Measurements from ENCODE around the gene PLCXD1. TPM values are rescaled to one million over a fixed set of nuclear protein-coding genes. Genes with fewer than 3 reads are reported as not detected.

Gene PLCXD1
- total and polyA plus RNA-seq, 7 experiments from 2014 or later, result 3.2 to 51.1 (median 30.7) TPM

- Histone ChIP-seq H3K9me3 (ENCODE audit: control insufficient read depth in 2 of 3, low read length in 3 of 3) (no peaks in the 10 kb centered on the region), H3K36me3 (ENCODE audit: control insufficient read depth in 2 of 3, insufficient read depth in 3 of 3, low read length in 3 of 3) (peaks cover 0 to 44% (median 3%) of the 10 kb centered on the region in 3 experiments), H3K27ac (ENCODE audit: low read depth, low read length) (peak overlapping the region; percentile 95), H3K27me3 (ENCODE audit: control insufficient read depth in 2 of 2, insufficient read depth in 2 of 2, low read length in 2 of 2) (no peaks in the 10 kb centered on the region), H3K4me3 (ENCODE audit: low read length) (peak overlapping the region; percentile 26), H3K4me1 (ENCODE audit: control insufficient read depth in 2 of 2, insufficient read depth in 2 of 2, low read length in 2 of 2) (peaks cover 13 to 15% of the 10 kb centered on the region in 2 donors)
- ATAC-seq, result no peak
- ChIA-PET POLR2A (no interaction called here), CTCF (no interaction called here)
- H3K36me3 Mint-ChIP-seq, result peaks cover 5 to 9% (median 6%) of the 10 kb centered on the region in 5 donors
- H3K9me3 Mint-ChIP-seq, result peaks cover 0 to 6% (median 0%) of the 10 kb centered on the region in 11 donors
- H3K4me1 Mint-ChIP-seq, result peaks cover 4 to 22% (median 15%) of the 10 kb centered on the region in 7 donors
- H3K27ac Mint-ChIP-seq, result peak overlapping the region; percentile 93 to 100 (median 98)
- H3K27me3 Mint-ChIP-seq, result peaks cover 0 to 3% (median 0%) of the 10 kb centered on the region in 5 donors
- DNase-seq, result no peak
- peak overlapping the region in 9 of 10 donors; percentile 85 to 98 (median 92) for H3K4me3 Mint-ChIP-seq
- intact Hi-C loops (cut with micrococcal nuclease), result loop anchor here (1.0 to 5.0 kb wide), 11 partner anchors 34 to 1344 kb away; partner anchors contain the start of genes SLC25A6 (in 2 of the 2) and AKAP17A (in 1 of the 2)
These were observed 36.4 kb downstream of the PLCXD1 start for GRCh38 chrX:317424-318067.

- H3K27ac Mint-ChIP-seq, result peak overlapping the region; percentile 93 to 100 (median 98)
- intact Hi-C loops (cut with micrococcal nuclease), result loop anchor here (1.0 to 5.0 kb wide), 11 partner anchors 35 to 1343 kb away; partner anchors contain the start of genes SLC25A6 (in 2 of the 2) and AKAP17A (in 1 of the 2)
- Histone ChIP-seq H3K36me3 (ENCODE audit: control insufficient read depth in 2 of 3, insufficient read depth in 3 of 3, low read length in 3 of 3) (peaks cover 0 to 38% (median 3%) of the 10 kb centered on the region in 3 experiments), H3K27ac (ENCODE audit: low read depth, low read length) (peak overlapping the region; percentile 95), H3K4me3 (ENCODE audit: low read length) (peak overlapping the region; percentile 64), H3K4me1 (ENCODE audit: control insufficient read depth in 2 of 2, insufficient read depth in 2 of 2, low read length in 2 of 2) (peaks cover 13 to 15% of the 10 kb centered on the region in 2 donors), H3K27me3 (ENCODE audit: control insufficient read depth in 2 of 2, insufficient read depth in 2 of 2, low read length in 2 of 2) (no peaks in the 10 kb centered on the region), H3K9me3 (ENCODE audit: control insufficient read depth in 2 of 3, low read length in 3 of 3) (no peaks in the 10 kb centered on the region)
- DNase-seq (peak; percentile 87 to 100 (median 97)), ATAC-seq (peak; percentile 81)
- H3K4me1 Mint-ChIP-seq, result peaks cover 6 to 28% (median 20%) of the 10 kb centered on the region in 7 donors
- peaks cover 0 to 3% (median 0%) of the 10 kb centered on the region in 5 donors for H3K27me3 Mint-ChIP-seq
- peaks cover 0 to 6% (median 0%) of the 10 kb centered on the region in 11 donors for H3K9me3 Mint-ChIP-seq
- peak overlapping the region in 9 of 10 donors; percentile 85 to 98 (median 92) for H3K4me3 Mint-ChIP-seq
- ChIA-PET CTCF (no interaction called here), POLR2A (no interaction called here)
- H3K36me3 Mint-ChIP-seq, result peaks cover 5 to 9% (median 5%) of the 10 kb centered on the region in 5 donors
These were observed 37.0 kb downstream of the PLCXD1 start for GRCh38 chrX:318068-318738.

DNA sequence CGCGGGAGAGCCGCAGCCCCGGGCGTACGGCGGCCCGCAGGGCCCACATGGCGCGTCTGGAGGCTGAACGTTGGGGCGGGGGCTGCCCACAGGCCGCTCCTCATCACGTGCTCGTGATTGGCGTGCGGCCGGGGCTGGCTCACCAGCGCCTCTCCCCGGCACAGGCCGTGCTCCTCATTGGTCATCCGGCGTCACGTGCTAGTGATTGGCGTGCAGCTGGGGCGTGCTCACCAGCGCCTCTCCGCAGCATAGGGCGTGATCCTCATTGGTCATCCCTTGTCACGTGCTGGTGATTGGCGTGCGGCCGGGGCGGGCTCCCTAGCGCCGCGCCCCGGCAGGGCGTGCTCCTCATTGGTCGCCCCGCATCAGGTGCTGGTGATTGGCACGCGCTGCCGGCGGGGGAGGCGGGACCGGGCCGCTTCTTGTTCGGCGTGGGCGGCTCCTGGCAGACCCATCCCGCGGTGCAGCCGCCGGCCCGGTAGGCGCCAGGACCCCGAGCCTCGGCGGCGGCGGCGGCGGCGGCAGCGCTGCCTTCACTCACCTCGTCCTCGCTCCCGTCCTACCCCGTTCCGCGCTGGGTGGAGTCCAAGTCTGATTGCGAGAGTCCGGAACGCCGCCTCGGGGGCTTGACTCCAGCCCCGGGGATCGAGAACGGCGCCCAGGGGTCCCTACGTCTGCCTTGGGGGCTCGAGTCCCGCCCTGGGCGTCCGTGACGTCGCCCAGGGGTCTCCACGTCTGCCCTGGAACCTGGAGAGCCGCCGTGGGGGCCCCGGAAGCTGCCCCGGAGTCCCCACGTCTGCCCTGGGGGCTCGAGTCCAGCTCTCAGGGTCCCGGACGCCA, 37.8 kb downstream of the PLCXD1 start, which contains the start of gene GTPBP6:
TSS of gene GTPBP6 (minus strand) at position 58 of the 840 bp plus-strand sequence. CDS start at position 49, 9 bp downstream.
- ATAC-seq, result peak; percentile 80
- CTCF ChIA-PET, result no interaction called here
- Mint-ChIP-seq H3K27me3 (peaks cover 0 to 3% (median 0%) of the 10 kb centered on the region in 5 donors), H3K36me3 (peaks cover 0 to 4% (median 0%) of the 10 kb centered on the region in 5 donors), H3K4me3 (peak within 1 kb of the TSS in 9 of 10 donors; percentile 85 to 98 (median 92)), H3K4me1 (peaks cover 8 to 34% (median 25%) of the 10 kb centered on the region in 7 donors), H3K9me3 (peaks cover 0 to 10% (median 0%) of the 10 kb centered on the region in 11 donors), H3K27ac (peak within 1 kb of the TSS; percentile 93 to 100 (median 98))
- POLR2A ChIA-PET, result no interaction called here
- H3K9me3 ChIP-seq (ENCODE audit: control insufficient read depth in 2 of 3, low read length in 3 of 3), result no peaks in the 10 kb centered on the region
- no peaks in the 10 kb centered on the region for H3K27me3 ChIP-seq (ENCODE audit: control insufficient read depth in 2 of 2, insufficient read depth in 2 of 2, low read length in 2 of 2)
- H3K4me3 ChIP-seq (ENCODE audit: low read length), result peak within 1 kb of the TSS; percentile 70
- intact Hi-C loops (cut with micrococcal nuclease), result loop anchor here (1.0 to 5.0 kb wide), 11 partner anchors 36 to 1342 kb away; partner anchors contain the start of genes SLC25A6 (in 2 of the 2) and AKAP17A (in 1 of the 2)
- peaks cover 15 to 16% of the 10 kb centered on the region in 2 donors for H3K4me1 ChIP-seq (ENCODE audit: control insufficient read depth in 2 of 2, insufficient read depth in 2 of 2, low read length in 2 of 2)
- peak within 1 kb of the TSS; percentile 95 for H3K27ac ChIP-seq (ENCODE audit: low read depth, low read length)
- peak; percentile 93 to 100 (median 99) for DNase-seq
- peaks cover 0 to 30% (median 3%) of the 10 kb centered on the region in 3 experiments for H3K36me3 ChIP-seq (ENCODE audit: control insufficient read depth in 2 of 3, insufficient read depth in 3 of 3, low read length in 3 of 3)

- intact Hi-C loops (cut with micrococcal nuclease), result loop anchor here (2.0 to 5.0 kb wide), 5 partner anchors 37 to 1273 kb away; partner anchors contain the start of genes AKAP17A (in 1 of the 2) and SLC25A6 (in 1 of the 2)
- peaks cover 15 to 19% of the 10 kb centered on the region in 2 donors for H3K4me1 ChIP-seq (ENCODE audit: control insufficient read depth in 2 of 2, insufficient read depth in 2 of 2, low read length in 2 of 2)
- H3K9me3 ChIP-seq (ENCODE audit: control insufficient read depth in 2 of 3, low read length in 3 of 3), result no peaks in the 10 kb centered on the region
- H3K36me3 ChIP-seq (ENCODE audit: control insufficient read depth in 2 of 3, insufficient read depth in 3 of 3, low read length in 3 of 3), result peaks cover 0 to 26% (median 3%) of the 10 kb centered on the region in 3 experiments
- H3K36me3 Mint-ChIP-seq, result peaks cover 0 to 4% (median 0%) of the 10 kb centered on the region in 5 donors
- peaks cover 8 to 34% (median 25%) of the 10 kb centered on the region in 7 donors for H3K4me1 Mint-ChIP-seq
- ChIA-PET POLR2A (no interaction called here), CTCF (no interaction called here)
- H3K4me3 ChIP-seq (ENCODE audit: low read length), result peak overlapping the region; percentile 70
- ATAC-seq, result no peak
- H3K27ac ChIP-seq (ENCODE audit: low read depth, low read length), result peak overlapping the region; percentile 86
- peaks cover 0 to 3% (median 0%) of the 10 kb centered on the region in 5 donors for H3K27me3 Mint-ChIP-seq
- peak in 3 of 9 donors; percentile 13 to 34 (median 30) for DNase-seq
- no peaks in the 10 kb centered on the region for H3K27me3 ChIP-seq (ENCODE audit: control insufficient read depth in 2 of 2, insufficient read depth in 2 of 2, low read length in 2 of 2)
- peak overlapping the region; percentile 76 to 95 (median 84) for H3K4me3 Mint-ChIP-seq
- peak overlapping the region in 8 of 9 donors; percentile 52 to 96 (median 80) for H3K27ac Mint-ChIP-seq
- peaks cover 0 to 10% (median 0%) of the 10 kb centered on the region in 11 donors for H3K9me3 Mint-ChIP-seq
These were observed 38.5 kb downstream of the PLCXD1 start for GRCh38 chrX:319579-320125.

GRCh38 chrX:320126-320783, 39.1 kb downstream of the PLCXD1 start:
- Mint-ChIP-seq H3K36me3 (peaks cover 0 to 4% (median 0%) of the 10 kb centered on the region in 5 donors), H3K4me1 (peaks cover 8 to 39% (median 27%) of the 10 kb centered on the region in 7 donors), H3K27ac (peak overlapping the region; percentile 52 to 84 (median 81)), H3K4me3 (peak overlapping the region; percentile 76 to 92 (median 84)), H3K9me3 (peaks cover 0 to 10% (median 0%) of the 10 kb centered on the region in 11 donors), H3K27me3 (peaks cover 0 to 3% (median 0%) of the 10 kb centered on the region in 5 donors)
- H3K36me3 ChIP-seq (ENCODE audit: control insufficient read depth in 2 of 3, insufficient read depth in 3 of 3, low read length in 3 of 3), result peaks cover 0 to 20% (median under 1%) of the 10 kb centered on the region in 3 experiments
- intact Hi-C loops (cut with micrococcal nuclease), result no loop called here
- ATAC-seq (no peak), DNase-seq (peak in 5 of 9 donors; percentile 17 to 34 (median 32))
- POLR2A ChIA-PET, result no interaction called here
- H3K27ac ChIP-seq (ENCODE audit: low read depth, low read length), result peak overlapping the region; percentile 86
- peak overlapping the region; percentile 70 for H3K4me3 ChIP-seq (ENCODE audit: low read length)
- no peaks in the 10 kb centered on the region for H3K27me3 ChIP-seq (ENCODE audit: control insufficient read depth in 2 of 2, insufficient read depth in 2 of 2, low read length in 2 of 2)
- no peaks in the 10 kb centered on the region for H3K9me3 ChIP-seq (ENCODE audit: control insufficient read depth in 2 of 3, low read length in 3 of 3)
- peaks cover 15 to 25% of the 10 kb centered on the region in 2 donors for H3K4me1 ChIP-seq (ENCODE audit: control insufficient read depth in 2 of 2, insufficient read depth in 2 of 2, low read length in 2 of 2)
- CTCF ChIA-PET, result no interaction called here

All from naive thymus-derived CD4-positive, alpha-beta T cell (primary cell).